Muscle of leg (tissue), 11 donors: Measurements from ENCODE around the gene TOMM20. TPM values are rescaled to one million over a fixed set of nuclear protein-coding genes. Genes with fewer than 3 reads are reported as not detected.
"Not testable (repeated sequence)": the region's sequence is repeated elsewhere in the genome, so short reads cannot be mapped to it uniquely, and the experiment has no call there.

Experiments used
- DNase-seq: peaks from one replicate; pipeline ENCODE4 v3.0.0; 2013
- H3K27ac ChIP-seq: one replicate; pipeline ENCODE4 v1.5.1; 2013; ENCODE audit warnings: mild to moderate bottlenecking, low read length, control low read depth
- H3K27me3 ChIP-seq: one replicate; pipeline ENCODE4 v1.6.1; 2013; ENCODE audit warnings: low read length; ENCODE audit not compliant: control insufficient read depth, insufficient read depth
- H3K36me3 ChIP-seq: one replicate; pipeline ENCODE4 v1.6.1; 2013; ENCODE audit warnings: low read length; ENCODE audit not compliant: control insufficient read depth, insufficient read depth
- H3K4me1 ChIP-seq: one replicate; pipeline ENCODE4 v1.6.1; 2013; ENCODE audit warnings: low read length; ENCODE audit not compliant: control insufficient read depth, insufficient read depth
- H3K4me3 ChIP-seq: one replicate; pipeline ENCODE4 v1.5.1; 2013; ENCODE audit warnings: low read length, control low read depth
- H3K9me3 ChIP-seq: replicated peaks from 2 replicates; pipeline ENCODE4 v1.6.1; 2013; ENCODE audit warnings: low read depth, low read length; ENCODE audit not compliant: control insufficient read depth
- WGBS: methylation state at CpG from one replicate; pipeline ENCODE4 v1.1.5; 2013; ENCODE audit warnings: missing lambda C conversion rate; ENCODE audit not compliant: insufficient coverage; 5-methylcytosine and 5-hydroxymethylcytosine counted together
- polyA plus RNA-seq, 8 donors: library from polyadenylated mRNA; unstranded; fragments of 120-200 nt; gene quantifications; one replicate each; pipeline versions ENCODE4 v1.2.1 to v1.2.3, GENCODE V29; 2013; ENCODE audit warnings: inconsistent platforms in 1 of 8, low replicate concordance in 1 of 8; ENCODE audit not compliant: insufficient read length in 8 of 8, insufficient read depth in 1 of 8
- total RNA-seq: library from RNA; stranded (reverse); fragments of 120-200 nt; gene quantifications from one replicate; pipeline ENCODE4 v1.2.4, GENCODE V29; 2013

TOMM20 gene
- total and polyA plus RNA-seq, 9 donors: 83.3 to 165 (median 153) TPM

DNA sequence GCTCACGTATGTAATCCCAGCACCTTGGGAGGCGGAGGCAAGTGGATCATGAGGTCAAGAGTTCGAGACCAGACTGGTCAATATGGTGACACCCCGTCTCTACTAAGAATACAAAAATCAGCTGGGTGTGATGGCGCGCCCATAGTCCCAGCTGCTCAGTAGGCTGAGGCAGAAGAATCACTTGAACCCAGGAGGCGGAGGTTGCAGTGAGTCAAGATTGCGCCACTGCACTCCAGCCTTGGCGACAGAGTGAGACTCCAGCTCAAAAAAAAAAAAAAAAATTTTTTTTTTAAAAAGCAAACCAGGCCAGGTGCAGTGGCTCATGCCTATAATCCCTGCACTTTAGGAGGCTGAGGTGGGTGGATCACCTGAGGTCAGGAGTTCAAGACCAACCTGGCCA, 30.6 kb upstream of the TOMM20 start:
- H3K4me1 ChIP-seq, DNase-seq, H3K4me3 ChIP-seq, H3K27ac ChIP-seq, H3K9me3 ChIP-seq, H3K27me3 ChIP-seq: not testable (repeated sequence)
- WGBS: 80% methylated on average over 1 of the region's 9 CpGs
- peaks cover 32% of the 10 kb centered on the region for H3K36me3 ChIP-seq

DNA sequence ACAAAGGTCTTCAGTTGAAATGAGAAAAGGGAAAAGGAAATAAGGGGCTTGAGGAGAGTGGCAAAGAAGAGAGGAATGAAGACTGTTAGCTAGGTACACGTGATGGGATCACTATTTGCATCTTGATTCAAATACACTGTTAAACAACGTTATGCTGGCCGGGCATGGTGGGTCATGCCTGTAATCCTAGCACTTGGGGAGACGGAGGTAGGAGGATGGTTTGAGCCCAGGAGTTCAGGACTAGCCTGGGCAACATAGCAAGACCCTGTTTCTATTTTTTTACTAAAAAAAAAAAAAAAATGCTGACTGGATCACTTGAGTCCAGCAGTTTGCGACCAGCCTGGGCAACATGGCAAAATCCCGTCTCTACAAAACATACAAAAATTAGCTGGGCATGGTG, 30.0 kb upstream of the TOMM20 start:
- H3K27ac ChIP-seq: no peak overlapping the region
- DNase-seq: no peak
- peaks cover 35% of the 10 kb centered on the region for H3K36me3 ChIP-seq
- H3K4me1 ChIP-seq: peaks cover 4% of the 10 kb centered on the region
- WGBS: 96% methylated on average over 4 of the region's 6 CpGs
- H3K4me3 ChIP-seq: no peak overlapping the region
- H3K27me3 ChIP-seq: no peaks in the 10 kb centered on the region
- H3K9me3 ChIP-seq: no peaks in the 10 kb centered on the region

DNA sequence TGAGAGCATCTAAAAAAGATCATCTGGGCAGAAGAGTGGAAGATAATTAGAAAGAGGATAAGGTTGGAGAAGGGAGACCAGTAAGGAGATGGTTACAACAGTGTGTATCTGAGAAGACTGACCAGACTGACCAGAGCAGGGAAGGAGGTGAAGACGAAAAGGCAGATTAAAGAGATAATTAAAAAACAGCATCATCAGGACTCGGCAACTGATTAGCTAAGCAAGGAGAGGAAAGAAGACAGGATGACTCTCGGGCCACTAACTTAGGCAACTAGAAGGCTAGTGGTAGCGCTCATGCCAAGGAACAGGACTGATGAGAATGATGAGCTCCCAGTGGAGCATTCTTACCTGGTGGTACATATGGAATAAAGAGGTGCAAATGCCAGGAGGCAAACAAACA, 28.5 kb upstream of the TOMM20 start:
- H3K36me3 ChIP-seq: peaks cover 41% of the 10 kb centered on the region
- DNase-seq: no peak

DNA sequence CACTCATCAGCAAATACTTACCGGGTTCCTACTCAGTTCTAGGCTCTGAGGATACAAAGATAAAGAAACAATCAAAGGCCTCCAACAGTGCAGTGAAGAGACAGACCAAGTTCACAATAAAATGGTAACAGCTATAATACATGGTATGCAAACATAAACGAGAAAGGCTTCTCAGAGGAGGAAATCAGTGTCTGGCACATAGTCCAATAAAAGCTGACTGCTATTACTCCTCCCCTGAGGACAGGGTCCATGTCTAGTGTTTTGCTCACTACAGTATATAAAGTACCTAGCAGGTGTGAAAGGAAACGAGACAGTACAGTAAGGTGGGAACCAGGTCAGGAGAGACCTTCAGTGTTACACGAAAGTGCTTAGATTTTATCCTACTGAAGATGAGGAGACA, 28.1 kb upstream of the TOMM20 start:
- Histone ChIP-seq H3K27me3 (no peaks in the 10 kb centered on the region), H3K36me3 (peaks cover 43% of the 10 kb centered on the region)

More for the DNA sequence above, 28.5 kb upstream of the TOMM20 start:
- H3K4me1 ChIP-seq: peaks cover 4% of the 10 kb centered on the region
- H3K27ac ChIP-seq: no peak overlapping the region
- no peaks in the 10 kb centered on the region for H3K27me3 ChIP-seq
- H3K4me3 ChIP-seq: no peak overlapping the region
- WGBS: 98% methylated on average over 4 of the region's 4 CpGs
- no peaks in the 10 kb centered on the region for H3K9me3 ChIP-seq

DNA sequence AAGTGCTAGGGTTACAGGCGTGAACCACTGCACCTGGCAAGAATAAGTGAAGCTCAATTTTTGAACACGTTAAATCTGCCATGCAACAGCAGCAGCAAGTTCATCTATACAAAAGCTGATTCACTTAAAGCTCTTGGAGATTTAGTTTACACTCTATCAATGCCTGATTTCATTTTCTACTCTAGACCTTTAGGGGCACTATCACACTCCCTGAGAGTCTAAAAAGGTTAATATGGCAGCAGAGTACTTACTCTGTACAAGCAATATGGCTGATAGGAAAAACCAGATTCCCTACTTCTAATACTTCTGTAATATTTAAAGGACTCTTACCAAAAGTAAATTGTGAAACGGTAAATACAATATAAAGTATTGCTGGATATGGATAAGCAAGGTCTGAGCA, 27.6 kb upstream of the TOMM20 start:
- DNase-seq: no peak
- H3K36me3 ChIP-seq: peaks cover 48% of the 10 kb centered on the region
- peaks cover 4% of the 10 kb centered on the region for H3K4me1 ChIP-seq
- WGBS: 80% methylated on average over 1 of the region's 3 CpGs
- no peaks in the 10 kb centered on the region for H3K9me3 ChIP-seq
- H3K27me3 ChIP-seq: no peaks in the 10 kb centered on the region
- H3K4me3 ChIP-seq: no peak overlapping the region
- no peak overlapping the region for H3K27ac ChIP-seq

More for the DNA sequence above, 28.1 kb upstream of the TOMM20 start:
- Histone ChIP-seq H3K27ac (no peak overlapping the region), H3K4me3 (no peak overlapping the region), H3K4me1 (peaks cover 4% of the 10 kb centered on the region), H3K9me3 (no peaks in the 10 kb centered on the region)
- 92% methylated on average over 2 of the region's 4 CpGs for WGBS
- DNase-seq: no peak

DNA sequence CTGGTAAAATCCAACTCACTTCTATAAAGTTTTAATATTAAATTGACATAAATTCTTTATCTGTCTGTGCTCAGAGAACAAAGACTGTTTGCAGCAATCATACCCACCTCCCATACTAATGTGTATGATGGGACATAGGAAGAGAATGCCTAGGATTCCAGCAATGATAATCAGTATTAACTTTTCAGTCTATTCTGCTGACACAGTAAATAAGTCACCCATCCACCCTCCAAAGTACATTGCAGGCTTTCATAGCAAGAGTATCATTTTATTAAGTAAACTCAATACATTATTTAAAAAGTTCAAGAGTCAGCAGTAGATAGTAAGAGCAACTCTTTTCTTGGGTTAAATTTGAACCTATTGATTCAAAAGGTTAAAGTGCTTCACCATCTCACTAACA, 23.6 kb upstream of the TOMM20 start:
- Histone ChIP-seq H3K36me3 (peaks cover 44% of the 10 kb centered on the region), H3K4me1 (no peaks in the 10 kb centered on the region), H3K27me3 (no peaks in the 10 kb centered on the region), H3K27ac (no peak overlapping the region), H3K4me3 (no peak overlapping the region), H3K9me3 (no peaks in the 10 kb centered on the region)
- DNase-seq: no peak

DNA sequence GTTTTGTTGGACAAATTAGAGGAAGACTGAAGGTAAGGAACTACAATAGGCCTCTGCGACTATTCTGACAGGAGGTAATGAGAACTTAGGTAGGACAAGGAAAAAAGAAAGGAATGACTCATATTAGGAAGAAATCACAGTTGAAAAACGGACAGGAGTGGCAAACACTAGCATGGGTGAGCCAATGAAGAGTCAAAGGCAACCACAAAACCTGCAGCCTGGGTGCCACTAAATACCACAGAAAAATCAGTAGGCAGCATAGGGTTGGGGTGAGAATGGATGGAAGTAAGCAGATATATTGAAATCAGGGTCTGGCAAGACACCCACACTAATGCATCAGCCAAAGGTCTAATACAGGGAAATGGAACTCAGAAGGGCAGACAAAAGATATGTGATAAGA, 22.4 kb upstream of the TOMM20 start:
- Histone ChIP-seq H3K4me1 (no peaks in the 10 kb centered on the region), H3K9me3 (no peaks in the 10 kb centered on the region)

DNA sequence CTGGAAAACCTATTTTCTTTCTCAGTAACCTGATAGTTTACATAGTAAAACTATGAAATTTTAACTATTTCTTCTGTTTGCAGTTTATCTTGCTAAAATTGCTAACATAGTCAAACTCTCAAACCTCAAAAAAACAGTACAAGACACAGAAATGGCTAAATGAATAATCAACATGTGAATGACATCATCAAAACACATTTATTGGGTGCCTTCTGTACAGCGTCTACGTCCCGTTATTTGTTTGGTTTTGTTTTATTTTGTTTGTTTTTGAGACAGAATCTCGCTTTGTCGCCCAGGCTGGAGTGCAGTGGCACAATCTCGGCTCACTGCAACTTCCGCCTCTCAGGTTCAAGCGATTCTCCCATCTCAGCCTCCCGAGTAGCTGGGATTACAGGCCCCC, 21.2 kb upstream of the TOMM20 start:
- Histone ChIP-seq H3K4me3 (no peak overlapping the region), H3K4me1 (no peaks in the 10 kb centered on the region), H3K27me3 (no peaks in the 10 kb centered on the region), H3K27ac (no peak overlapping the region), H3K36me3 (peaks cover 47% of the 10 kb centered on the region), H3K9me3 (no peaks in the 10 kb centered on the region)
- no peak for DNase-seq
- 96% methylated on average over 6 of the region's 9 CpGs for WGBS

More for the DNA sequence above, 22.4 kb upstream of the TOMM20 start:
- Histone ChIP-seq H3K4me3 (no peak overlapping the region), H3K27me3 (no peaks in the 10 kb centered on the region), H3K36me3 (peaks cover 42% of the 10 kb centered on the region), H3K27ac (no peak overlapping the region)
- 100% methylated on average over 1 of the region's 2 CpGs for WGBS
- DNase-seq: no peak

DNA sequence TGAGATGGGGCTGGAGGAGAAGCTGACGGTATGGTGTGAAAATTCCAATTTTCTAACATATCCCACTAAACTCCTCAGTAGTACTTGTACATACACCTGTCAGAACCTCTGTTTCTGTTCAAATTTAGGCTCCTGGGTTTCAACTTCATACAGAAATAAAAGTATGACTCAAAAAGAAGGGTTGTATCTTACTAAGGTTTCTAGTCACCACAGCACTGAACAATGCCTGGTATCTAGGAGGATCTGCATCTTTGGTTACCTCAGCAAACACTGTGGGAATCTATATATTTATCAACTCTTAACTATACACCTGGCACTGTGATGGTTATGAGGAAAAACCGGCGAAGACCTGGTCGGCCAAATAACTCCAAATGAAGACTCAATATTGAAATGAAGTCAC, 18.6 kb upstream of the TOMM20 start:
- WGBS: no CpG with 5 or more reads among the region's 4 CpGs
- Histone ChIP-seq H3K9me3 (no peaks in the 10 kb centered on the region), H3K4me3 (no peak overlapping the region), H3K27me3 (no peaks in the 10 kb centered on the region), H3K36me3 (peaks cover 52% of the 10 kb centered on the region), H3K27ac (no peak overlapping the region), H3K4me1 (no peaks in the 10 kb centered on the region)
- no peak for DNase-seq

DNA sequence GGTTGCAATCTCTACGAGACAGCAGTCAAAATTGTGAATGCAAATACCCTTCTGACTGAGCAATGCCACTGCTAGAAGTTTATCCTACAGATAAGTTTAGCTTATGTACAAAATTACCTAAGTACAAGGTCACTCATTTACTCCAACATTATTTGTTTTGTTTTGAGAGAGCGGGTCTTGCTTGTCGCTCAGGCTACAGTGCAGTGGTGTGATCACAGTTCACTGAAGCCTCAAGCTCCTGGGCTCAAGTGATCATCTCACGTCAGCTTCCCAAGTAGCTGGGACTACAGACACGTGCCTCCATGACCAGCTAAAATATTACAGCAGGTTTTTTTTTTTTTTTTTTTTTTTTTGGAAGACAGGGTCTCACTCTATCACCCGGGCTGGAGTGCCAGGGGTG, 17.0 kb upstream of the TOMM20 start:
- no peak overlapping the region for H3K27ac ChIP-seq
- no peaks in the 10 kb centered on the region for H3K27me3 ChIP-seq
- H3K36me3 ChIP-seq: peaks cover 44% of the 10 kb centered on the region
- no peak for DNase-seq
- H3K4me1 ChIP-seq: no peaks in the 10 kb centered on the region
- H3K9me3 ChIP-seq: no peaks in the 10 kb centered on the region
- H3K4me3 ChIP-seq: no peak overlapping the region
- 100% methylated on average over 3 of the region's 6 CpGs for WGBS

DNA sequence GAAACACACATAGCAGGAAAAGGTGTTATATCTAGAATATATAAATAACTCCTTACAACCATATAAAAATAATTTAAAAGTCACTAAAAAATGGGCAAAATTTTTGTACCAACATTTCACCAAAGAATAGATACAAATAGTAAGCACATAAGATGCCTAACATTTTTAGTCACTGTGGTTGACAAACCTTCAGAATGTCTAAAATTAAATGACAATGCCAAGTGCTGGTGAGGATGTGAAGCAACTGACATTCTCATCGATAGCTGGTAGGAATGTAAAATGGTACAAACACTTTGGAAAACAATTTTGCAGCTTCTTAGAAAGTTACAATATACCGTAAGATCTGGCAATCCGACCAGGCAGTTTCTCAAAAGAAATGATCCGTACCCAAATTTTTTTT, 14.4 kb upstream of the TOMM20 start:
- WGBS: 67% methylated on average over 4 of the region's 4 CpGs
- Histone ChIP-seq H3K4me1 (no peaks in the 10 kb centered on the region), H3K36me3 (peaks cover 47% of the 10 kb centered on the region), H3K27me3 (no peaks in the 10 kb centered on the region), H3K4me3 (no peak overlapping the region), H3K9me3 (no peaks in the 10 kb centered on the region), H3K27ac (no peak overlapping the region)
- no peak for DNase-seq
